GM19193 (cell line): ENCODE results near the gene SERPINA3.

ENCODE experiments used
- POLR2A ChIP-seq: IDR thresholded peaks from 4 replicates; pipeline ENCODE4 v1.6.1; 2011; ENCODE audit not compliant: insufficient read depth, insufficient read length; ENCODE audit errors: extremely low read depth

SERPINA3 gene

DNA sequence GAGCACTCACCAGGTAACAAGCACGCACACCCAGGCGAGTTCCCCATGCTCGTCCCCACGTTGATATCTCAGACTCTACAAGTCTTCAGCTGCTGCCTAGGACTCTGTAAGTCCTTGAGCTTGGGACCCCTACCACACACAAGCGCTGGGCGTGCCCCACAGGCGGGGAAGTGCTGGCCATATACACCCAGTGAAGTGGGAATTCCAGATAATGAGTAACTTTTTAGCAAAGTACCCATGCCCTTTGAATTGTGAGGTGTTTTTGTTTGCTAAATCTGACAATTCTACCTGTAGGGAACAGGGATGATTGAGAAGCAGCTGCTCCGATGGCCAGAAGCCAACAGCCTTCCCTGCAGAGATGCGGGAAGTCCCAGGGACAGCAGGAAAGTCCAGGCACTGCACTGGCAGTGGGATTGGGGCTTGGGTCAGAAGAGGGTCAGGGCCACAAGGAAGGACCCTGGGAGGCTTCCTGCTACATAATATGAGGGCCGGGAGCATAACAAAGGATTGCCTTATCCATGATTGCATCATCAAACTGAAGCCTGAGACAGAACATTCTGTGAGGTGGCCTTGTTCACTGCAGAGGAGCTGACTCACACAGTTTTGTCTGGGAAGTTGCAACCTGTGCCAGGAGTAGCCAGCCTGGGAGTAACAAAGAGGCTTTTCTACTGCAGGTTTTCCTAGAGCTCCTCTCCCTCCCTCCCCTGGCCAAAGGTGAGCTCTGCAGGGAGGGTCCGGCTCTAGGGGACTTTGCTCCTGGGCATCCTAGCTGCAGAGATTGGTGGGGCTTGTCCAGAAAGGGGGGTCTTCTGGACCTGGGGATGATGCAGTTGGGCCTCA, 13.2 kb upstream of the SERPINA3 start:
- TF ChIP-seq POLR2A, result no peak

DNA sequence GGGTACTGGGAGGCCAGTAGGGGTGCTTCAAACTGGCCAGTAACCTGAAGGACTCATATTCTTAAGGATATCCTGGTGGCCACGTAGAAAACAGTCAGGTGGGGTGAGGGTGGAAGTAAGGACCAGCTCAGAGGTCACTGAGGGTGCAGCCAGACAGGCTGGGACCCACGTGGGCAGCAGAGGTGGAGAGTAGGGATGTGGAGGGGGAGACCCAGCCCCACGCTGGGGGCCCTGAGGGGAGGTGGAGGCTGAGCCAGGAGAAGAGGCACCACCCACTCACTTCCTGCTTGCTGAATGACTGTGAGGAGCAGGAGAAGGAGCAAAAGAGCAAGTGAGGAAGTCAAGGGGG, 12.6 kb upstream of the SERPINA3 start:
- no peak for TF ChIP-seq POLR2A

DNA sequence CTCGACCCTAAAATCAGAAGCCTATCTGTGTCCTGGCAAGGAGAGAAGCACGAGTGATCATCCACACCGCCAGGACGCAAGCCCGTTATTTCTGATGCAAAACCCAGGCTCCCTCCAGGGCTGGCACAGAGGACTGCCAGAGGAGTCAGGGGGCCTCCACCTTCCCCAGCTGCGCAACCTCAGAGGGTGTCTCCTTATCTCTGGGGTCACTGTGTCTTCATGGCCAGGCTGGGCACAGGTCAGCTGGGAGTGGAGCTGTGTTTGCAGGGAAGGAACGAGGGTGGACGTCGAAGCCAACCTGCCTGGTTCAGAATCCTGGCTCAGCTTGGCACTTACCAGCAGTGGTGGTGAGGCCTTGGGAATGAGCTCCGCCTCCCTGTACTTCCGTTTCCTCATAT, 12.0 kb upstream of the SERPINA3 start:
- TF ChIP-seq POLR2A, result no peak

- TF ChIP-seq POLR2A, result no peak
Measured at GRCh38 chr14:94601884-94602391, 10.3 kb upstream of the SERPINA3 start.

DNA sequence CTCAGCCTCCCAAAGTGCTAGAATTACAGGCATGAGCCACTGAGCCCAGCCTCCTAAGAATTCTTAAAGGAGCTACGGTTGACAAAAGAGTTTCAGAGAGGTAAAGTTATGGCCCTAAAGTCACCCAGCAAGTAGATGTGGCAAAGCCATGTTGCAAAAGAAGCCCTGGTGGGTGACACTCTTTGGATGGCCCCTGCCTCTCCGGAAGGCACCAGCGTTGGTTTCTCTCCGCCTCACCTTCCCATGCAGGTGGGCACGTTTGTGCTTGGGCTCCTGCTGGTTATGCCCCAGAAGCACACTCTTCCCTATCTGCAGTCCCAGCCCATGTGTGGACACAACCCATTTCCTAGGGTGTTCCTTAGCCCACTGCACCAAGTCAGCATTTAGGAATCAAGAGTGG, 9.5 kb upstream of the SERPINA3 start:
- no peak for TF ChIP-seq POLR2A

GRCh38 chr14:94605361-94605760, 6.8 kb upstream of the SERPINA3 start:
- no peak for TF ChIP-seq POLR2A

GRCh38 chr14:94611179-94611578, 1.0 kb upstream of the SERPINA3 start:
- TF ChIP-seq POLR2A, result no peak

DNA sequence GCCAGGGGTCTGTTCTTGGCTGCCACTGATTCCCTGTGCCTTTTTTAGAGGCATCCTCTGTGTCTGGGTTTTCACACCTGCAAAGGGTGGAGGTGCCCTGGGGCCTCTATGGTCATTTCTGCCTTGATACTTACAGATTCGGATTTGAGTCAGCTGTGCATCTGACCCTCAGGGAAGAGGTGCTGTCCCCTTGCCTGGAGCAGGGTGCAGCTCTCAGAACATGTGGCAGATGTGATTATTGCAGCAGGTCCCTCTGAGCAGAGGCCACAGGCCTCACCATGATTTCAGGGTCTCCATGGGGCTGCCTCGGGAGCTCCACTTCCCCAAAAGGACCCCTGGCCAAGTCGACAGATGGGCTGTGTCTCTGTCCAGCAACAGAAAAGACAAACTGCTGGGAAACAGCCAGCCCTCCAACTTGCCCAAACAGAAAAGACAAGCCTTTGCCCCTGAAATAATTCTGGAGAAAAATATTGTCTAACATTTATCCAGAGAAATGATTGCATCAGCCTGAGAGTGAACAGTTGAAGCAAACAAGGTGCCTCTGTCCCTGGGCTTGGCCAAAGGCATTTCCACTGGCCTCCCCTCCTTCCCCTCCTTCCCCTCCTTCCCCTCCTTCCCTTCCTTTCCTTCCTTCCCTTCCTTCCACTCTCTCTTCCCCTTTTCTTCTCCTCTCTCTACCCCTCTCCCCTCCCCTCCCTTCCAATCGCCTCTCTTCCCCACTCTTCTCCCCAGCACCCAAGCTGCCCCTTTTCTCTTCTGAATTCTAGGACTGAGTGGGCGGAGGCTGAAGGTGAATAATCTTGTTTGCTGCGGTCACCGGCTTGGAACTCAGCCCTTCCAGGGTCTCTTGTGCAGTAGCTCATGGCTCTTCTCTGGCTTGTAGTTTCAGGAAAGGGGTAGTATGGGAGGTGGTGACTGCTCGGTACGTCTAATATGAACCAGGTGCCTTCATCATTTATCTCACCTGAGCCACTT, 676 bp downstream of the SERPINA3 start:
- TF ChIP-seq POLR2A, result no peak

DNA sequence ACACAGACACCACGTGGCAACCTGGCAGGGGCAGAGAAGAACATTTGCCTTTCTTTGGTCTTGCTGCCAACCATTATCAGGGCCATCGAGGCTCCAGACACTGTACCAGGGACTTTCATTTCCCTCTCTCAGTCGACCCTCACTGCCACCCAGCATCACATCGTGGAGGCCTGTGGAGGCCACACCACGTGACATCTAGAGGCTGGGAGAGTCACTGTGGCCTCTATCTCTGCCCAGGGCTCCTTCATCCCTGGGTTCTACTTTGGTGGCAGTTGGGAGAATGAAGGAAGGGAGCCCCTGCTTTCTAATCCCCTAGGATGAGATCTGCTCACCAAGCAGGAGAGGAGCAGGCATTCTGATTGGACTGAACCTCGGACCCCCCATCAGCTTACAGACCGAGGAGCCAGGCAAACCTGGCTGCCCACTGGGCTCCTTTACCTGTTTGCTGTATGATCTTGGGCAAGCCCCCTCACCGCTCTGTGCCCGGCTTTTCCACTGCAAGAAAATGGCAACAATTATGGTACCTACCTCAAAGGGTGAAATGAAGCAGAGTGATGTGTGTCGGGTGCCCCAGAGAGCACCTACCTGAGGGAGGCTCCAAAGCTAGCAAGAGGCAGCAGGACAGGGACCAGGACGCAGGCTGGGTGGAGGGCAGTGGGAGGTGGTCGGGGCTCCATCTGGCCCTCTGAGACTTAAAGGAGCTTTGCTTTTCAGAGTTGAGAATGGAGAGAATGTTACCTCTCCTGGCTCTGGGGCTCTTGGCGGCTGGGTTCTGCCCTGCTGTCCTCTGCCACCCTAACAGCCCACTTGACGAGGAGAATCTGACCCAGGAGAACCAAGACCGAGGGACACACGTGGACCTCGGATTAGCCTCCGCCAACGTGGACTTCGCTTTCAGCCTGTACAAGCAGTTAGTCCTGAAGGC, 1.8 kb downstream of the SERPINA3 start:
- TF ChIP-seq POLR2A, result no peak

GRCh38 chr14:94614802-94615201, 2.6 kb downstream of the SERPINA3 start:
- TF ChIP-seq POLR2A, result no peak

- no peak for TF ChIP-seq POLR2A
Measured at GRCh38 chr14:94615254-94615653, 3.1 kb downstream of the SERPINA3 start.

- TF ChIP-seq POLR2A, result no peak
Measured at GRCh38 chr14:94615823-94616570, 3.8 kb downstream of the SERPINA3 start.

DNA sequence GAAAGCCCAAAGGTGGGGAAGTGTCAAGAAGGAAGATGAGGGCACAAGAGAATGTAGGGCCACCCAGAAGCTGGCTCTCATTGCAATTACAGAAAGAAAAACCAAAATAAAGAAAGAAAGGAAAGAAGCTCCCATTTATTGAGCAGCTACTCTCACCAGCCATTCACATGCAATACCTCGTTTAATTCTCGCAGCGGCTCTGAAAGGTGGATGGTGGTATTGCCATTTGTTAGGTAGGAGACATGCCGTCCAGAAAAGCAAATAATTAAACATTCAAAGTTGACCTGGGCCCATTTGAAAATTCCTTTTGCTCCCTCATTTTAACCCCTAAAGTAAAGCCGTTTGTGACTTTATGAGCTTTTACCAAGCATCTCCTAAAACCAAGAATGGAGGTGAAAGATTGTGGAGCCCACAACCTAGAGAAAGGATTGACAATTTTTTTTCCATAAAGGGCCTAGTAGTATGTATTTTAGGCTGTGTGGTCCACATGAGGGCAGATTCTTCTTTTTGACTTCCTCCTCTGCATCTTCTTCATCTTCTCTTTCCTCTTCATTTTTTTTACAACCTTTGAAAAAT, 5.3 kb downstream of the SERPINA3 start:
- TF ChIP-seq POLR2A, result no peak

DNA sequence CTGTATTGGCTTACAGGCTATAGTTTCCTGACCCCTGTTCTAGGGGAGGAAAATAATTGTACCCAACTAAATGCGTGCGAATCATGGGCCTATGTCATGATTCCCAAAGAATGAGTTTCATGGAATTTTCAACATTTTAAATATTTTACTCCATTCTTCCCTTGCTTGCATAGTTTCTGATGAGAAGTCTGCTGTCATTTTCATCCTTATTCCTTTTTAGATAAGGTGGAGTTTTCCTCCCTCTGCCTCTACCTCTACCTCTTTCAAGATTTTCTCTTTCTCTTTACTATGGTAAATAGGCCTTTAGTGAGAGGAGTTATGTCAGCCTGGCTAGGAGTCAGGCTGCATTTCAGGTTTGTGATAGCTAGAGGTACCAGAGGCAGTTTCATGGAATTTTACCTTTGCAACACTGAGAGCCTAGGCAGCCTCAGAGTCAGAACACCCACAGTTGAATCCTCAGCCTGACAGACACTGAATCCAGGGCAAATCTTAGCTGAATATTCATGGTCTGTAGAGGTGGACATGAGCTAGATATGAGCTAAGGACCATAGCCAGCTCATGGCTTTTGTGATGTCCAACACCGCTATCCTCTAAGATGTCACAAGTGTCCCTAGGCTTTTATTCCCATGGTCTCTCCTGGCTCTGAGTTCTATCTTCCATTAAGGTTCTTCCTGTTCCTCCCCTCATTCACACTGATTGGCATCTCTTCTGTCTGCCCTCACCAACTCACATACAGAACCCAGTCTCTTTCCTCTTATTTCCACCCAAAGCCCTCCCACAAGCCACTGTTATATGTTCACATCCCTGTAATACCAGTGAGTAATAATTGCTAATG, 6.0 kb downstream of the SERPINA3 start:
- TF ChIP-seq POLR2A, result no peak
